Neutrophil (primary cell): ENCODE results near the gene AKAP8.
"Not testable (repeated sequence)": the region's sequence is repeated elsewhere in the genome, so short reads cannot be mapped to it uniquely, and the experiment has no call there.

Source experiments
- H3K27ac ChIP-seq: fragments of 200-600 bp; sonication (generic); 2 replicates; pipeline ENCODE4 v1.5.1; 2016; ENCODE audit warnings: mild to moderate bottlenecking, moderate library complexity
- H3K27me3 ChIP-seq: fragments of 200-600 bp; sonication (generic); 2 replicates; pipeline ENCODE4 v1.6.0; 2016; ENCODE audit warnings: mild to moderate bottlenecking
- H3K36me3 ChIP-seq: fragments of 200-600 bp; sonication (generic); 2 replicates; pipeline ENCODE4 v1.5.1; 2017
- H3K4me1 ChIP-seq, 2 experiments: fragments of 200-600 bp in 1 of 2; sonication (generic) in 1 of 2; 1 replicate in 1 of 2; 2 replicates in 1 of 2; pipeline versions ENCODE4 v1.5.1 to v1.6.1; 2013 to 2016; ENCODE audit warnings: low read depth in 1 of 2, low read length in 1 of 2, mild to moderate bottlenecking in 1 of 2, moderate library complexity in 1 of 2; ENCODE audit not compliant: control insufficient read depth in 1 of 2, insufficient read depth in 1 of 2
- H3K4me3 ChIP-seq, 2 experiments: fragments of 200-600 bp in 1 of 2; sonication (generic) in 1 of 2; 1 replicate in 1 of 2; 2 replicates in 1 of 2; pipeline ENCODE4 v1.5.1; 2013 to 2016; ENCODE audit warnings: low read depth in 1 of 2, low read length in 1 of 2, mild to moderate bottlenecking in 1 of 2, moderate library complexity in 1 of 2
- H3K9me3 ChIP-seq: fragments of 200-600 bp; sonication (generic); 2 replicates; pipeline ENCODE4 v1.5.1; 2016
- TF ChIP-seq, protein P1 (sequence below): fragments of 200-600 bp; sonication (generic); IDR thresholded peaks from 2 replicates; pipeline ENCODE4 v1.5.1; 2016; ENCODE audit warnings: antibody characterized with exemption

The AKAP8 gene

DNA sequence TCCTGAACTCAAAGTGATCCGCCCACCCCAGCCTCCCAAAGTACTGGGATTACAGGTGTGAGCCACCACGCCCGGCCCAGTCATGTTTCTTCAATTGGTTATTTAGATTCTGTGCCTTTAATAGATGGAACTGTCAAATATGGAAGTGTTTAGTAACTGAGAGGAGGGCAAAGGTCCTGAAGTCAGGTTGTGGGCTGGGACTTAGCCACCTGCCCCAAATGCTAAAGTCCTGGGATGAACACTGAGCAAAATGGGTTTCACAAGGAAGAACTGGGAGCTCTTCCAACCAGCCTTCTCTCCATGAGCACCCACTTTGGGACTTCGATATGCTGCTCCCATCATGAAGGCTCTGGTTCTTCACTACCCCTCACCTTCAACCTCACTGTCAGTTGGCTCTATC is 21.7 kb downstream of the AKAP8 start:
- H3K9me3 ChIP-seq, result no peaks in the 10 kb centered on the region
- H3K27me3 ChIP-seq, result no peaks in the 10 kb centered on the region
- TF ChIP-seq, protein P1, sequence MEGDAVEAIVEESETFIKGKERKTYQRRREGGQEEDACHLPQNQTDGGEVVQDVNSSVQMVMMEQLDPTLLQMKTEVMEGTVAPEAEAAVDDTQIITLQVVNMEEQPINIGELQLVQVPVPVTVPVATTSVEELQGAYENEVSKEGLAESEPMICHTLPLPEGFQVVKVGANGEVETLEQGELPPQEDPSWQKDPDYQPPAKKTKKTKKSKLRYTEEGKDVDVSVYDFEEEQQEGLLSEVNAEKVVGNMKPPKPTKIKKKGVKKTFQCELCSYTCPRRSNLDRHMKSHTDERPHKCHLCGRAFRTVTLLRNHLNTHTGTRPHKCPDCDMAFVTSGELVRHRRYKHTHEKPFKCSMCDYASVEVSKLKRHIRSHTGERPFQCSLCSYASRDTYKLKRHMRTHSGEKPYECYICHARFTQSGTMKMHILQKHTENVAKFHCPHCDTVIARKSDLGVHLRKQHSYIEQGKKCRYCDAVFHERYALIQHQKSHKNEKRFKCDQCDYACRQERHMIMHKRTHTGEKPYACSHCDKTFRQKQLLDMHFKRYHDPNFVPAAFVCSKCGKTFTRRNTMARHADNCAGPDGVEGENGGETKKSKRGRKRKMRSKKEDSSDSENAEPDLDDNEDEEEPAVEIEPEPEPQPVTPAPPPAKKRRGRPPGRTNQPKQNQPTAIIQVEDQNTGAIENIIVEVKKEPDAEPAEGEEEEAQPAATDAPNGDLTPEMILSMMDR, result no peak
- no peak overlapping the region for H3K27ac ChIP-seq
- H3K4me1 ChIP-seq, result no peaks in the 10 kb centered on the region
- no peak overlapping the region for H3K4me3 ChIP-seq
- H3K36me3 ChIP-seq, result peaks cover 89% of the 10 kb centered on the region

DNA sequence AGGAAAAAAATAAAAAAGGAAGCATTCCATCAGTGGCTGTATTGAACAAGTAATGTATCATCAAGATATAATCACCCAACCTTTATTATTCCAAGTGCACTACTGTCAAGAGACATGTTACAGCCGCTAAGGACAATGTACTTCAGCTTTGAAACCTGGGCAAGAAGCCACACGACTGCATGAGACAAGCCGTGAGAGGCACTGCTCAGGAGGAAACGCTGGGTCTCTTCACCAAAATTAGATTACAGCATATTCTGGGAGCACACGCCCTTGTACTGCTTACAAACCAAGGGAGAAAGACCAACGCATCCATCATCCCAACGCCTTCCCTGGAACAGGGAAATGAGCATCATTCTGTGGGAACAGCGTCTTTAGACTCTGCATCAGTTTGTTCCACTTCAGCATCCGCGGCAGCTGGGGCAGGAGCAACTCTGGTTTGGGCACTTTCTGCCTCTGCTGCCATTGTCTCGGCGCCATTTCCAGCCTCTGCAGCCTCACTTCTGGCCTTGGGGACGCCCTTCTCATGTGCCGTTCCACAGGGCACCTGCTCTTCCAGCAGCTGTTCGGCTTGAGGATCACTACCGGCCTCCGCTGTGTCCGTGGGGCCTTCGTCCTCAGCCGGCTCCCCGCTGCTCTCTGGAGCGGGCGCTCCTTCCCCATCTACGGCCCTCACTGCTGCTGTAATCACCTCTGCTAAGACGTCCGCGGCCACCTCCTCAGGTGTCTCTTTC is 24.9 kb downstream of the AKAP8 start:
- no peak overlapping the region for H3K4me3 ChIP-seq
- TF ChIP-seq, protein P1, result no peak
- H3K27me3 ChIP-seq, result no peaks in the 10 kb centered on the region
- H3K4me1 ChIP-seq, result no peaks in the 10 kb centered on the region
- H3K36me3 ChIP-seq, result peaks cover 73% of the 10 kb centered on the region
- no peak overlapping the region for H3K27ac ChIP-seq
- H3K9me3 ChIP-seq, result no peaks in the 10 kb centered on the region

DNA sequence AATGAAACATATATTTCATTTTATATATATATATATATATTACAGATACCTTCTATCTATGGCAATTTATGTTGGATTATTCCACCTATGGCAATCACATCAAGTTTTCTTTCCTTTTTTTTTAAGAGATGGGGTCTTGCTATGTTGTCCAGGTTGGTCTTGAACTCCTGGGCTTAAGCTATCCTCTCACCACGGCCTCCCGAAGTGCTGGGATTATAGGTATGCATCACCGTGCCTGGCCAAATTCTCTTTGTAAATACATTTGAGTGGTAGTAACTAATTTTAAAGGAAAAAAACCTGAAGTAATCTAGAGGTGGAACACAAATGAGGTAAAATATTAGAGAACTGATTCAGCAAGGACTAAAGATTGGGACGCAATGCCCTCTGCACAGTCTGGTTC is 25.7 kb downstream of the AKAP8 start:
- Histone ChIP-seq H3K36me3 (peaks cover 64% of the 10 kb centered on the region), H3K4me1 (no peaks in the 10 kb centered on the region), H3K27ac (no peak overlapping the region), H3K4me3 (no peak overlapping the region), H3K27me3 (no peaks in the 10 kb centered on the region), H3K9me3 (no peaks in the 10 kb centered on the region)
- TF ChIP-seq, protein P1, result no peak

DNA sequence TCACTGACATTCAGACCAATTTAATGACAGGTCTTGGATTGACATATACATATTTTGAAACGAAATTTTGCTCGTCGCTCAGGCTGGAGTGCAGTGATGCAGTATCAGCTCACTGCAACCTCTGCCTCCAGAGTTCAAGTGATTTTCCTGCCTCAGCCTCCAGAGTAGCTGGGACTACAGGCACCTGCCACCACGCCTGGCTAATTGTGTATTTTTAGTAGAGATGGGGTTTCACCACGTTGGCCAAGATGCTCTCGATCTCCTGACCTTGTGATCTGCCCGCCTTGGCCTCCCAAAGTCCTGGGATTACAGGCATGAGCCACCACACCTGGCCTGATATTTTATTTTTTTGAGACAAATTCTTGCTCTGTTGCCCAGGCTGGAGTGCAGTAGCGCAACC is 27.1 kb downstream of the AKAP8 start:
- H3K27me3 ChIP-seq, H3K9me3 ChIP-seq, H3K4me1 ChIP-seq, H3K4me3 ChIP-seq, H3K27ac ChIP-seq: not testable (repeated sequence)
- peaks cover 51% of the 10 kb centered on the region for H3K36me3 ChIP-seq

DNA sequence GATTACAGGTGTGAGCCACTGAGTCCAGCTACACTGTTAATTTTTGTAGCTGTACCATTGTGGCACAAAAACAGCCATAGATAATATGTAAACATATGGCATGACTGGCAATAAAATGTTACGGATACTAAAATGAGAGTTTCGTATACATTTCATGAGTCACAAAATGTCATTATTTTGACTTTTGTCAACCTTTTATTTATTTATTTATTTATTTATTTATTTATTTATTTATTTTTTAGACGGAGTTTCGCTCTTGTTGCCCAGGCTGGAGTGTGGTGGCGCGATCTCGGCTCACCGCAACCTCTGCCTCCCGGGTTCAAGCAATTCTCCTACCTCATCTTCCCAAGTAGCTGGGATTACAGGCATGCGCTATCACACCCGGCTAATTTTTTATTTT is 38.3 kb downstream of the AKAP8 start:
- not testable (repeated sequence) for H3K4me1 ChIP-seq, H3K27me3 ChIP-seq
- peaks cover 26% of the 10 kb centered on the region for H3K36me3 ChIP-seq

DNA sequence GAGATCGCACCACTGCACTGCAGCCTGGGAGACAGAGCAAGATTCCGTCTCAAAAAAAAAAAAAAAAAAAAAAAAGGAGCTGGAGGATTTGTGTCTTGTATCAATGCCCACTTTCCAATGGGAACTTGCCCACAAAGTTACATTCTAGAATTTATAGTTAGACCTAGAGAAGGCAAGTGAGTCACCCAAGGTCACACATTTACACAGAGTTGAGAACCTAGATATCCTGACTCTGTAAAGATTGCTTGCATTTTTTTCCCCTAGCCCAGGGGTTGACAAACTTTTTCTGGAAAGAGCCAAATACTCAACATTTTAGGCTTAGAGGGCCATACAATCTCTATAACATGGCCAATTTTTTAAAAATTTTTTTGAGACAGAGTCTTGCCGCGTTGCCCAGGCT is 39.5 kb downstream of the AKAP8 start:
- no peak overlapping the region for H3K27ac ChIP-seq
- TF ChIP-seq, protein P1, result no peak
- H3K4me3 ChIP-seq, result no peak overlapping the region
- peaks cover 17% of the 10 kb centered on the region for H3K36me3 ChIP-seq
- no peaks in the 10 kb centered on the region for H3K27me3 ChIP-seq
- H3K4me1 ChIP-seq, result no peaks in the 10 kb centered on the region
- H3K9me3 ChIP-seq, result no peaks in the 10 kb centered on the region

More for the DNA sequence above, 38.3 kb downstream of the AKAP8 start:
- not testable (repeated sequence) for H3K9me3 ChIP-seq, H3K4me3 ChIP-seq, H3K27ac ChIP-seq
